Dermis blood vessel endothelial cell (primary cell): Measurements from ENCODE around the gene NUPR2. TPM values are rescaled to one million over a fixed set of nuclear protein-coding genes. Genes with fewer than 3 reads are reported as not detected.
"Not testable (repeated sequence)": the region's sequence is repeated elsewhere in the genome, so short reads cannot be mapped to it uniquely, and the experiment has no call there.

ENCODE experiments used
- DNase-seq: peaks from one replicate; pipeline ENCODE4 v3.0.0; 2010
- total RNA-seq: library from RNA; depleted of rRNA; stranded (reverse); fragments of >200 nt; gene quantifications from 2 replicates; pipeline ENCODE4 v1.2.3, GENCODE V29; 2014

Gene NUPR2
- total RNA-seq, 1 donor from 2014 or later: not detected

GRCh38 chr7:56083150-56083785 is 32.9 kb downstream of the NUPR2 start:
- peak; percentile 71 for DNase-seq

DNA sequence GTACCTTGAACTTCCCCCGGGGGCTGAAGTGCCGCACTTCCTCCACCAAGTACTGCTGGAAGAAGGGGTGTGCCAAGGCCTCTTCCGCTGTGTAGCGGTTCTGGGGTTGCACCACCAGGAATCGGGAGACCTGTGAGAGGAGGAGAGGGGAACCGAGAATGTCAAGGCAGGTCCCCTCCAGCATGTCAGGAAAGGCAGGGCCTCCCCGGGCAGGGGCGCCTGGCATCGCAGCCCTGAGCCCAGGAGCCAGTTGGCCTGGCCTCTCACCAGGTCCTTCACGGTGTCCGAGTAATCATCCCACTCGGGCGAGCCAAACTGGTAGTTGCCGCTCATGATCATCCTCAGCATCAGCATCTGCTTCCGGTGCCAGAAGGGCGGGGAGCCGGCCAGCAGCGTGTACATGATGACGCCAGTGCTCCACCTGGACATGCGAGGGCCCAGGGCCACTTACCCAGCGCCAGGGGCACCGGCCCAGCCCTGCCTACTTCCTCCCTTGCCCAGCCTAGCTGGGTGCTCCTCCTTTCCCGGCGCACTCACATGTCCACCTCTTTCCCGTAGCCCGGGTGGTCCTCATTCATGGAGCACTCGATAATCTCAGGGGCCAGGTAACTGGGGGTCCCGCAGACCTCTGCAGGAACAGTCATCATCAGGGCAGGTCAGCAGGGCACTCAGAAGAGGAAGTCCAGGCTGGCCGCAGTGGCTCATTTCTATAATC is 34.4 kb downstream of the NUPR2 start:
- DNase-seq: no peak

- DNase-seq: not testable (repeated sequence)
These were observed 35.3 kb downstream of the NUPR2 start for GRCh38 chr7:56080726-56081435.

GRCh38 chr7:56079450-56080185 is 36.6 kb downstream of the NUPR2 start:
- peak; percentile 83 for DNase-seq

DNA sequence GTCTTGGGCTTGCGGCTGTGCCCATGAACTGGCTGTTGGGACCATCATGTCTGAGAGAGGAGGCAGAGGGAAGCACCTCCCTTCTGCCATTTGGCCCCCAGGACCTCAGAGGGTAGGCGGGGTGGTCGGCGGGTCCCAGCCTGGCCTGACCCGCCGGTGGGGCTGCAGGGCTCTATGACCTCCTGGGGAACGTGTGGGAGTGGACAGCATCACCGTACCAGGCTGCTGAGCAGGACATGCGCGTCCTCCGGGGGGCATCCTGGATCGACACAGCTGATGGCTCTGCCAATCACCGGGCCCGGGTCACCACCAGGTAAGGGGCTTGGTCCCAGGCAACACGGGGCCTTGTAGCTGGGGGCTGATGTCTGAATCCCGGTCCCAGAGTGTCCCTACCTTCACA is 38.0 kb downstream of the NUPR2 start:
- no peak for DNase-seq

- DNase-seq: no peak
These were observed 38.5 kb downstream of the NUPR2 start for GRCh38 chr7:56077681-56078080.

GRCh38 chr7:56074371-56074791 is 41.8 kb downstream of the NUPR2 start:
- peak; percentile 94 for DNase-seq

- DNase-seq: not testable (repeated sequence)
These were observed 49.8 kb downstream of the NUPR2 start for GRCh38 chr7:56066376-56066775.

Other genes with a start within 250 kb of the NUPR2 start
- gene ZNF713, start 229.0 kb downstream of the NUPR2 start, total RNA-seq: 3.4 and 4.1 TPM in 2 replicates
- gene MRPS17, start 164.5 kb downstream of the NUPR2 start, total RNA-seq: 11.8 and 17.7 TPM in 2 replicates
- 37.3 and 43.8 TPM in 2 replicates for gene NIPSNAP2, start 151.8 kb downstream of the NUPR2 start, total RNA-seq
- gene PSPH, start 65.0 kb downstream of the NUPR2 start, total RNA-seq: 42.4 and 45.1 TPM in 2 replicates
- gene CCT6A, start 64.7 kb downstream of the NUPR2 start, total RNA-seq: 201 and 240 TPM in 2 replicates
- gene SUMF2, start 52.1 kb downstream of the NUPR2 start, total RNA-seq: 193 and 206 TPM in 2 replicates
- 0.34 and 0.60 TPM in 2 replicates for gene PHKG1, start 23.5 kb downstream of the NUPR2 start, total RNA-seq
- gene CHCHD2, start 9.9 kb downstream of the NUPR2 start, total RNA-seq: 216 and 387 TPM in 2 replicates